KOPT-K1 (cell line): ENCODE results near the gene ALKBH5.

Experiments
- H3K27ac ChIP-seq: fragments of 200-600 bp; sonication (generic); 2 replicates; pipeline ENCODE4 v1.5.1; 2016; ENCODE audit warnings: antibody characterized with exemption, mild to moderate bottlenecking, low read depth, low read length; ENCODE audit not compliant: poor library complexity, severe bottlenecking
- H3K36me3 ChIP-seq: fragments of 200-600 bp; sonication (generic); 2 replicates; pipeline ENCODE4 v1.5.1; 2017; ENCODE audit warnings: antibody characterized with exemption, mild to moderate bottlenecking, low read length, moderate library complexity; ENCODE audit not compliant: insufficient read depth
- H3K9me3 ChIP-seq: fragments of 200-600 bp; sonication (generic); 2 replicates; pipeline ENCODE4 v1.5.1; 2017; ENCODE audit warnings: antibody characterized with exemption, low read length, mild to moderate bottlenecking; ENCODE audit not compliant: insufficient read depth, poor library complexity, severe bottlenecking

ALKBH5 gene

DNA sequence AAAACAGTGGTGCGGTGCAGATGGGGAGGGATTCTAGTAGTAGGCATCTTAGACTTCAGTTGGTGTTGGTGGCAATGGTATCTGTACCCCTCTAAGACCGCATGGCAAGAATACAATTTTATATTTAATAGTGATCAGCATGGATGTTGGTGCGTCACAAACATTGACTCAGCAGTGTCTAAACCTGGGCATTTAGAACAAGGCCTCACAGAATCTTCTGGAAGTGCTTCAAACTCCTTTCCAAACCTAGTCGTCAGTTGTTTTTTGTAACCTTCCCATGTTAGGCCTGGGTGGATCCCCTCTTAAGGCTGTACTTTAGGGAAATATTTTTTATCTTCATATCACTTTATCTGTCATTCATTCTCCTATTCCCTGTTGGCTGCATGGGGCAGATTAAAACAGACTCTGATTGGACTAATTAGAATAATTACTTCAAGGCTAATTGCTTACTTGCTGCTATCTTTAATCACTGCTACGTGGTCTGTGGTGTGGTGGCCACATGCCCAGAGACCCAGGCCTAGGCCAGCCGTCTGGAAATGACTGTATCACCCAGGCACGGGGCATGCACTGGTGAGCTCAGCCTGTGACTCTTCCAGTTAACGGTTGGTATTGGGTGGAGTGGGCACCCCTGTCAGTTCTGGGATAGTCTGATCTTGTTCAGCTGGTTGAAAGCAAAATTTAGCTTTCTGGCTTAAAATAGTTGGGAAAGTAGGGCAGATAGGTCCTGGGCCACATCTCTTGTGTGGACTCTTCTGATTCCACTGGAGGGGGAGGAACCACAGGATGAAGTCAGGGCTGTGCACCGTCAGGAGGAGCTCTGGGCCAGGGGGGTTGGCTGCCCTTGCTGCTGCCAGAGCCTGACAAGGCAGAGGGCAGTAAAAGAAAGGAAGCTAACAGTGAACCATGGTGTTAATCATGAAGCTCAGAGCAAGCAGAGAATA, 4.5 kb downstream of the ALKBH5 start:
- H3K27ac ChIP-seq: no peak overlapping the region
- peaks cover 78% of the 10 kb centered on the region for H3K36me3 ChIP-seq
- H3K9me3 ChIP-seq: no peaks in the 10 kb centered on the region

- peaks cover 99% of the 10 kb centered on the region for H3K36me3 ChIP-seq
- no peak overlapping the region for H3K27ac ChIP-seq
- H3K9me3 ChIP-seq: no peaks in the 10 kb centered on the region
Observed at GRCh38 chr17:18190628-18191235, 7.1 kb downstream of the ALKBH5 start.

- no peak overlapping the region for H3K27ac ChIP-seq
- no peaks in the 10 kb centered on the region for H3K9me3 ChIP-seq
- H3K36me3 ChIP-seq: peaks cover 99% of the 10 kb centered on the region
Observed at GRCh38 chr17:18191236-18191667, 7.6 kb downstream of the ALKBH5 start.

- Histone ChIP-seq H3K36me3 (peaks cover 99% of the 10 kb centered on the region), H3K9me3 (no peaks in the 10 kb centered on the region), H3K27ac (no peak overlapping the region)
Observed at GRCh38 chr17:18191967-18192366, 8.3 kb downstream of the ALKBH5 start.

DNA sequence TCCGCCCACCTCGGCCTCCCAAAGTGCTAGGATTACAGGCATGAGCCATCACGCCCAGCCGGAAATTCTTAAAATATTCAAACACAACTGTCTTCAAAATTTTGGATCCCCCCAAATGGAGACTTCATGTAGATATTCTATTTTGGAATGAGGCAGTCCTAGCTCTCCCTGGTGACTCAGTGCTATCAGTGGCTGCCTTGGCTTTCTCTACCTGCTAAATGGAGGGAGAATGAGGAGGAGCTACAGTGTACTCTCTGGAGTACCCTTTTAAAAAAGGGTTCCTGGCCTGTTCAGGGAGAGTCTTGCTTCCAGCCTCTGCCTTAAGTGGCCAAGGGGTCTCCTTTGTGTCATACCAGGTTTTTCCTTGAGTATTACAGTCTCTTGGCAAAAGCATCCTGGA, 10.8 kb downstream of the ALKBH5 start:
- H3K27ac ChIP-seq: no peak overlapping the region

GRCh38 chr17:18194804-18195203, 11.2 kb downstream of the ALKBH5 start:
- peaks cover 100% of the 10 kb centered on the region for H3K36me3 ChIP-seq
- H3K9me3 ChIP-seq: no peaks in the 10 kb centered on the region
- no peak overlapping the region for H3K27ac ChIP-seq

More for the DNA sequence above, 10.8 kb downstream of the ALKBH5 start:
- Histone ChIP-seq H3K36me3 (peaks cover 100% of the 10 kb centered on the region), H3K9me3 (no peaks in the 10 kb centered on the region)

DNA sequence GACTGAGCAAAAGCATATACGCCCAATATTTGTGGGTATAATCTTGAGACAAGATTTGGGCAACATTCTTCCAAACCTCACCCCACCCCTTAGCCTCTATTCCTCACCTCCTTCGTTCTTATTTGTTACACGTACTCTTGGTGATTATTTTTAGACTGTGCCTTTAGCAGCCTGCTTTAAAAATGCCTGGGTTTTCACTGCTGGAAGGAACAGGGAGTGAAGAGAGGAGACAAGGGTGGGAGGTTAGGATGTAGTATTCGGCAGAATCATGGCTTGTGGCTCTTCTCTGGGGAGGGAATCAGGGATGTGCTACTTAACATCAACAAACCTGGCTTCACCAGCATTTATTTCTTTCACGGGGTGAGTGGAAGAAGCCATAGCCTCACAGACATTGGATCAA, 11.6 kb downstream of the ALKBH5 start:
- H3K9me3 ChIP-seq: no peaks in the 10 kb centered on the region
- peaks cover 99% of the 10 kb centered on the region for H3K36me3 ChIP-seq
- no peak overlapping the region for H3K27ac ChIP-seq

- H3K27ac ChIP-seq: no peak overlapping the region
- peaks cover 96% of the 10 kb centered on the region for H3K36me3 ChIP-seq
- no peaks in the 10 kb centered on the region for H3K9me3 ChIP-seq
Observed at GRCh38 chr17:18197535-18198194, 14.0 kb downstream of the ALKBH5 start.

GRCh38 chr17:18198530-18198929, 14.9 kb downstream of the ALKBH5 start:
- no peaks in the 10 kb centered on the region for H3K9me3 ChIP-seq
- H3K27ac ChIP-seq: no peak overlapping the region
- H3K36me3 ChIP-seq: peaks cover 95% of the 10 kb centered on the region

DNA sequence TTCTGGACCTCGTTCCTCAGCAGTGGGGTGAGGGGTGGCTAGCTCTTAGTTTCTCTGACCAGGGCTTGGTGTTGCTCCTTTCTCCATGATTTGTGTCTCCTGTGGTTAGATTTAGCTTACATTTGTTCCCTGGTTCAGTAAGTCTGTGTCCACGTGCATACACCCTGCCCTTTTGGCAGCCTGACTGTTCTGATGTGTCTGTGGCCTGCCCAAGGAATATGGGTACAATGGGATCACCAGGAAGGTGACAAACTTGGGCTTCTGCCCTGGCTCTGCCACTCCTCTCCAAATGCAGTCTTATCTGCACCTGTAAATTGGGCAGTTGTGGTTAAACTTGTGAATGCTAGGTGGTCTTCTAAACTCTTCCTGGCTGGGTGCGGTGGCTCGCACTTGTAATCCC, 17.5 kb downstream of the ALKBH5 start:
- Histone ChIP-seq H3K27ac (no peak overlapping the region), H3K9me3 (no peaks in the 10 kb centered on the region), H3K36me3 (peaks cover 95% of the 10 kb centered on the region)

GRCh38 chr17:18203308-18203707, 19.7 kb downstream of the ALKBH5 start:
- Histone ChIP-seq H3K36me3 (peaks cover 95% of the 10 kb centered on the region), H3K27ac (no peak overlapping the region)

GRCh38 chr17:18205861-18206260, 22.2 kb downstream of the ALKBH5 start:
- Histone ChIP-seq H3K27ac (no peak overlapping the region), H3K9me3 (no peaks in the 10 kb centered on the region), H3K36me3 (peaks cover 96% of the 10 kb centered on the region)

More at GRCh38 chr17:18203308-18203707, 19.7 kb downstream of the ALKBH5 start:
- no peaks in the 10 kb centered on the region for H3K9me3 ChIP-seq

DNA sequence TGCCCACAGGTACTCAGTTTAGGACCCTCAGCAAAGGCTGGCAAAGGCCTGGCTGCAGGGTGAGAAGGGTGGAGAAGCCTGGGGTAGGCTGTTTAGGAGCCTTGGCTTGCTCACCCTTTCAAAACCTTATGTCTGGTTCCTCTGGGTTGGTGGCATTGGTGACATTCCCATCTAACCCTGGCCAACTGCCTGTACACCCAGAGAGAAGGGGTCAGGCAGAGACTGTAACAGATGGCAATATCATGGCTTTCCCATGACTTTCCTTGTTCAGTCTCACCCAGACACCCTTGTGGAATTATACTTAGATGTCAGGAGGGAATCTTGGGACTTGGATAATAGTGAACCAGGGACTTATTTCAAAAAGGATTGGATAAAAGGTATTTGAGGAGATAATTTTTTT, 23.3 kb downstream of the ALKBH5 start:
- peaks cover 90% of the 10 kb centered on the region for H3K36me3 ChIP-seq

GRCh38 chr17:18208092-18208491, 24.5 kb downstream of the ALKBH5 start:
- Histone ChIP-seq H3K36me3 (peaks cover 81% of the 10 kb centered on the region), H3K27ac (no peak overlapping the region), H3K9me3 (no peaks in the 10 kb centered on the region)

More for the DNA sequence above, 23.3 kb downstream of the ALKBH5 start:
- Histone ChIP-seq H3K9me3 (no peaks in the 10 kb centered on the region), H3K27ac (no peak overlapping the region)

- Histone ChIP-seq H3K9me3 (no peaks in the 10 kb centered on the region), H3K27ac (no peak overlapping the region), H3K36me3 (peaks cover 24% of the 10 kb centered on the region)
Observed at GRCh38 chr17:18213666-18214270, 30.1 kb downstream of the ALKBH5 start.
